Breast epithelium (tissue), 3 donors: ENCODE measurements around the gene ZNF813.

Experiments used
- POLR2A ChIP-seq: fragments of 450-650 bp; IDR thresholded peaks from one replicate; pipeline ENCODE4 v1.6.1; 2016; ENCODE audit warnings: antibody characterized with exemption, mild to moderate bottlenecking, moderate library complexity
- TF ChIP-seq, protein P1 (sequence below), 3 donors: fragments of 450-650 bp; IDR thresholded peaks; one replicate each; pipeline ENCODE4 v1.5.1; 2016 to 2017; ENCODE audit warnings: antibody characterized with exemption in 3 of 3, mild to moderate bottlenecking in 3 of 3, moderate library complexity in 3 of 3

DNA sequence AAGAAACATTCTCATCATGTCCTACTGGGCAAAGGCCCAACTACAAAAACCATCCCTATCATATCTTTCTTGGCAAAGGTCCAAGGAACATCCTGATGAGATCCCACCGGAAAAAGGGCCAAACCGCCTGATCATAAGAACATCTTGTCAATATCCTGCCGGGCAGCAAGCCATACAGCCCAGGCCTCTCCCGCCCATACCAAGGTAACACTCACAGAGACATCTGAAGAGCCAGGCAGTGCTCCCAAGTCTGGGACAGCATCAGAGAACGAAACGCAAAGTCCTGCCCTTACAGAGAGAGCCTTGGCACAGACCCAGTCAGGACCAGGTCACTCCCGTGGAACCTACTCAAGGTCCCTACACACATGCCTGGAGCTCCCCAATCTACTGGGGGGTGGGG lies 51.9 kb downstream of the ZNF813 start:
- TF ChIP-seq POLR2A, result no peak
- TF ChIP-seq, protein P1, sequence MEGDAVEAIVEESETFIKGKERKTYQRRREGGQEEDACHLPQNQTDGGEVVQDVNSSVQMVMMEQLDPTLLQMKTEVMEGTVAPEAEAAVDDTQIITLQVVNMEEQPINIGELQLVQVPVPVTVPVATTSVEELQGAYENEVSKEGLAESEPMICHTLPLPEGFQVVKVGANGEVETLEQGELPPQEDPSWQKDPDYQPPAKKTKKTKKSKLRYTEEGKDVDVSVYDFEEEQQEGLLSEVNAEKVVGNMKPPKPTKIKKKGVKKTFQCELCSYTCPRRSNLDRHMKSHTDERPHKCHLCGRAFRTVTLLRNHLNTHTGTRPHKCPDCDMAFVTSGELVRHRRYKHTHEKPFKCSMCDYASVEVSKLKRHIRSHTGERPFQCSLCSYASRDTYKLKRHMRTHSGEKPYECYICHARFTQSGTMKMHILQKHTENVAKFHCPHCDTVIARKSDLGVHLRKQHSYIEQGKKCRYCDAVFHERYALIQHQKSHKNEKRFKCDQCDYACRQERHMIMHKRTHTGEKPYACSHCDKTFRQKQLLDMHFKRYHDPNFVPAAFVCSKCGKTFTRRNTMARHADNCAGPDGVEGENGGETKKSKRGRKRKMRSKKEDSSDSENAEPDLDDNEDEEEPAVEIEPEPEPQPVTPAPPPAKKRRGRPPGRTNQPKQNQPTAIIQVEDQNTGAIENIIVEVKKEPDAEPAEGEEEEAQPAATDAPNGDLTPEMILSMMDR (IDR thresholded peaks at IDR 0.05), result no peak
